ENCODE measurements around the gene CDC6. TPM values are rescaled to one million over a fixed set of nuclear protein-coding genes. Genes with fewer than 3 reads are reported as not detected.
A peak's percentile ranks its signal among the peaks of the same experiment; 100 is the strongest.

The CDC6 gene
- total and polyA plus RNA-seq, 2 of the 8 experiments (the other 6 are each of a cell fraction or from before 2014, with no cell fraction given), result 50.5 to 140 TPM

DNA sequence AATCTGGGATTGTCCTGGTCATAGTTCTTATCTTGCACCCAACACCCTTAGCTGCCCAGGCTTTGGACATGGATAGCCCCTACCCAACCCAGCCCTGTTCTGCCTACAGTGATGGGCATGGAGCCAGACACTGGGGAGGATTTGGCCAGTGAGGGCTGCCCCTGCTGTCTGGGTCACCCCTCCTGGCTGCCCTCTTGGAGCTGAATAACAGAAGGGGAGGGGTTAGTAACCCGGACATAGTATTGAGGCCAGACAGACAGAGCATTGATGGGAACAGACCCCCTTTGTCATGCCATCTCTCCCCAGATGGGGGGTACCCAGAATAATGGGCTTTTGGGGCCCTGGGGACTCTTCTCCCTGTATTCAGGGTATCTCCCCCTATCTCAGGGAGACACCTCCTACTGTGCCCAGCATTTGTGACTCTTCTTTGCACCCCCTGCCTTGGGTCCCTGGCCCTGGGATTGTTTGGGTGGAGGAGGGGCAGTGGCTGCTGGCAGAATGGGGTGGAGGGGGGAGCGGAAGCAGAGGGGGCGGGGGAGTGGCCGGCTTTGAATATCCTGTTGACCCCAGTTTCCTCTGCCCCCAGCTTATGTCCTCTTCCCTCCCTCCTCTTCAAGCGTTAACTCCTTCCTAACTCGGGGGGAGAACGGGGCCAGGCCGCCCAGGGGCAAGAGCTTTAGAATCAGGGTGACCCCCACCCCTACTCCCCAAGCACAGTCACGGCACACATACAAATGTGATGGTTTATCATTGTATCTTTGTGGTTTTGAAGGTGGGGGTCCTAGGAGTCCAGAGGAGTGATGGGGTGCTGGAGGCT lies 59.8 kb downstream of the CDC6 start:
- FAIRE-seq (no peak), DNase-seq (ENCODE audit: low read depth in 1 of 2, low spot score in 2 of 2) (no peak)
- H3K27ac ChIP-seq (ENCODE audit: low read depth, low read length), result no peak overlapping the region
- TF ChIP-seq TAF7 (optimal IDR thresholded peaks at IDR 0.05; ENCODE audit: borderline replicate concordance, low read depth, low read length), result no peak
- TF ChIP-seq POLR2A (IDR thresholded peaks at IDR 0.05; ENCODE audit: control extremely low read depth in 1 of 2, low read depth in 2 of 2, low read length in 2 of 2), result no peak
- TF ChIP-seq FOSL1 (IDR thresholded peaks at IDR 0.05; ENCODE audit: insufficient read depth, low read depth, low read length), result no peak
- TF ChIP-seq YY1 (IDR thresholded peaks at IDR 0.05; ENCODE audit: low read depth, low read length), result no peak
- TF ChIP-seq NRF1 (IDR thresholded peaks at IDR 0.05; ENCODE audit: low read depth, low read length), result no peak
- no peak for TF ChIP-seq TEAD4 (IDR thresholded peaks at IDR 0.05; ENCODE audit: low read depth, low read length)
- no peak for TF ChIP-seq HDAC2 (IDR thresholded peaks at IDR 0.05; ENCODE audit: borderline replicate concordance in 1 of 2, low read depth in 2 of 2, low read length in 2 of 2)
- TF ChIP-seq ATF3 (IDR thresholded peaks at IDR 0.05; ENCODE audit: insufficient read depth, low read depth, low read length), result no peak
- TF ChIP-seq JUN (IDR thresholded peaks at IDR 0.05; ENCODE audit: low read depth, low read length), result no peak
- TF ChIP-seq KDM1A (IDR thresholded peaks at IDR 0.05; ENCODE audit: borderline replicate concordance, low read length), result no peak

More for the DNA sequence above, 59.8 kb downstream of the CDC6 start:
- no peak overlapping the region for H3K14ac ChIP-seq (ENCODE audit: insufficient read length)
- no peaks in the 10 kb centered on the region for H3K9me3 ChIP-seq (ENCODE audit: insufficient read depth in 2 of 2, low read depth in 1 of 2, low read length in 1 of 2)
- H4K8ac ChIP-seq (ENCODE audit: extremely low read depth, insufficient read depth, low read length), result no peak overlapping the region
- H2BK15ac ChIP-seq (ENCODE audit: low read length), result peak overlapping the region; percentile 65; the same call in 1 of the 2 replicates
- no peaks in the 10 kb centered on the region; a peak in 1 of 8 replicates for H3K36me3 ChIP-seq (ENCODE audit: control insufficient read depth in 2 of 4, insufficient read depth in 4 of 4, low read length in 3 of 4)
- peak overlapping the region; percentile 91; the same call in 1 of the 2 replicates for H2AK5ac ChIP-seq (ENCODE audit: low read depth, low read length)
- H3K79me1 ChIP-seq (ENCODE audit: low read depth, low read length), result peaks cover 5% of the 10 kb centered on the region; the same call in 1 of the 2 replicates
- H3K79me2 ChIP-seq (ENCODE audit: control insufficient read depth in 1 of 2, insufficient read depth in 2 of 2, low read length in 2 of 2), result no peaks in the 10 kb centered on the region; a peak in 1 of 4 replicates
- peak overlapping the region; percentile 55; the same call in 1 of the 2 replicates for H2BK20ac ChIP-seq (ENCODE audit: low read length)
- H3K56ac ChIP-seq (replicated peaks; ENCODE audit: insufficient read length, low read depth, low read length), result no peak overlapping the region
- peak overlapping the region; percentile 81; the same call in 1 of the 2 replicates for H2BK5ac ChIP-seq (ENCODE audit: low read depth, low read length)
- no peak overlapping the region for H3K23ac ChIP-seq (ENCODE audit: insufficient read length)
- H4K20me1 ChIP-seq (replicated peaks in 1 of 2; ENCODE audit: control insufficient read depth in 1 of 2, insufficient read depth in 2 of 2, low read length in 2 of 2), result peaks cover 37 to 57% of the 10 kb centered on the region in 2 experiments
- ChIA-PET POLR2A (ENCODE audit: partially characterized antibody) (interaction anchor here (0.6 to 27.8 kb wide), 4 partner anchors 14 to 94 kb away, joined by 3 to 570 read pairs (median 12); partner anchors contain the start of genes CDC6 and RARA), CTCF (ENCODE audit: partially characterized antibody) (interaction anchor here (0.8 to 30.8 kb wide), 7 partner anchors 8 to 1453 kb away, joined by 3 to 1198 read pairs (median 3); partner anchors contain the start of gene RARA)
- H3K4ac ChIP-seq (replicated peaks; ENCODE audit: insufficient read length, low read depth, low read length), result no peak overlapping the region
- H3K4me2 ChIP-seq (ENCODE audit: insufficient read depth in 1 of 2, low read depth in 2 of 2, low read length in 2 of 2), result peak overlapping the region; percentile 77 to 87
- WGBS, 2 experiments (ENCODE audit: extremely low coverage in 1 of 2, insufficient coverage in 1 of 2, insufficient read length in 1 of 2, insufficient replicate concordance in 2 of 2, low coverage in 1 of 2, low lambda C conversion rate in 2 of 2, missing lambda C conversion rate in 1 of 2), result 24% methylated on average over 6 of the region's 9 CpGs; no CpG with 5 or more reads in 1 of the 2 experiments
- peak overlapping the region in 3 of 4 experiments; percentile 6 to 43 (median 7); a peak in 3 of 8 replicates for H3K4me3 ChIP-seq (ENCODE audit: extremely low read depth in 1 of 4, insufficient read depth in 2 of 4, low read depth in 3 of 4, low read length in 4 of 4)
- peaks cover 19 to 70% (median 56%) of the 10 kb centered on the region in 4 experiments for H3K27me3 ChIP-seq (replicated peaks in 1 of 4; ENCODE audit: control insufficient read depth in 3 of 4, extremely low read depth in 1 of 4, insufficient read depth in 3 of 4, low read length in 3 of 4)
- peak overlapping the region; percentile 75; the same call in 1 of the 2 replicates for H3K18ac ChIP-seq (ENCODE audit: extremely low read depth, low read length)
- no peak overlapping the region for H2BK120ac ChIP-seq (replicated peaks; ENCODE audit: low read depth, low read length)
- no peak overlapping the region for H3K9ac ChIP-seq (replicated peaks in 1 of 4; ENCODE audit: extremely low read depth in 1 of 4, low read depth in 3 of 4, low read length in 3 of 4)
- peak overlapping the region; percentile 85 for H4K91ac ChIP-seq (replicated peaks; ENCODE audit: insufficient read length, low read length)
- peaks cover 21 to 72% (median 54%) of the 10 kb centered on the region in 4 experiments for H3K4me1 ChIP-seq (replicated peaks in 1 of 4; ENCODE audit: control insufficient read depth in 3 of 4, insufficient read depth in 4 of 4, low read length in 3 of 4)
- H4K5ac ChIP-seq (ENCODE audit: insufficient read length, low read depth, low read length), result no peak overlapping the region
- peak overlapping the region; percentile 96; the same call in 1 of the 2 replicates for H2BK12ac ChIP-seq (ENCODE audit: low read depth, low read length)
- peaks cover 17% of the 10 kb centered on the region; the same call in 1 of the 2 replicates for H3K23me2 ChIP-seq (ENCODE audit: low read depth, low read length)
- no peak overlapping the region for H2AFZ ChIP-seq (ENCODE audit: low read length)
